Measurements from ENCODE around the gene HYAL2.

Gene HYAL2

GRCh38 chr3:50350527-50351322, 28.2 kb upstream of the HYAL2 start, which contains the start of the genes CYB561D2 and NPRL2:
TSS of gene CYB561D2 (plus strand) at chr3:50350862. CDS start at chr3:50351434, 572 bp downstream.
TSS of gene NPRL2 (minus strand) at chr3:50350775. CDS start at chr3:50350652, 123 bp downstream.
- DNase-seq (ENCODE audit: low read depth): peak; percentile 90

DNA sequence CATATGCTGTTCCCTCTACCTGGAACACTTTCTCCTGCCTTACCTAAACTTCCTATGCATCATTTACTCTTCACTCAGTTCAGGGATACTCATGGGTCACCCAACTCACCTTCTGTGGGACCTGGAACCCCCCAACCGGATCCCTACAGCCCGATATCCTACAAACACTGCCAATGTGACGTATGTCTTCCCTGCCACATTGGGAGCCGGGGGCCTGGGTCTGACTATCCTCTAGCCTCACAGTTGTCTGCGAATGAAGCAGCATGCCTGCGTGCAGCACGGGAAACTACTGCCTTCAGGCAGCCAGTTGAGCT, 27.6 kb upstream of the HYAL2 start:
- no peak for DNase-seq (ENCODE audit: low read depth)

GRCh38 chr3:50347187-50347813, 24.8 kb upstream of the HYAL2 start:
- no peak for DNase-seq (ENCODE audit: low read depth)

- no peak for DNase-seq (ENCODE audit: low read depth)
These were observed 23.2 kb upstream of the HYAL2 start, which contains the start of gene ZMYND10 for GRCh38 chr3:50345586-50346234. TSS of gene ZMYND10 (minus strand) at chr3:50345732. CDS start at chr3:50345579, 153 bp downstream.

DNA sequence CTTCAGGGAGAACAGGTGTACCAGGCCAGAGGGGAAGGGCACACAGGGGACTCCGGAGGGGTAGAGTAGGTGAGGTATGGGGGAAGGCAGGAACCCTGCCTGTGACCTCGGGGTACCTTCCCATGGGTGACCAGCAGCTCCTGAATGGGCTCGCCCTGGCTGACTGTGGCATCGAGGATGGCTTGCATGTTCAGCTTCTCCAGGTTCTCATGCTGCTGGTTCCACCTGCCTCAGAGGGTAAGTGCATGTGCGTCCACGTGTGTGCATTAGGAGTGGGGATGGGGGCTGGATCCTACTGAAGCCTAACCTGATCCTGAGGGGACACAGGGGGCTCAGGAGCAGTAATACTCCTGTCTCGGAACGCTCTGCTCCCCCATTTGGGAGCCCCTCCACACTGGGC, 22.5 kb upstream of the HYAL2 start:
- no peak for DNase-seq (ENCODE audit: low read depth)

- no peak for DNase-seq (ENCODE audit: low read depth)
These were observed 20.5 kb upstream of the HYAL2 start for GRCh38 chr3:50342813-50343633.

DNA sequence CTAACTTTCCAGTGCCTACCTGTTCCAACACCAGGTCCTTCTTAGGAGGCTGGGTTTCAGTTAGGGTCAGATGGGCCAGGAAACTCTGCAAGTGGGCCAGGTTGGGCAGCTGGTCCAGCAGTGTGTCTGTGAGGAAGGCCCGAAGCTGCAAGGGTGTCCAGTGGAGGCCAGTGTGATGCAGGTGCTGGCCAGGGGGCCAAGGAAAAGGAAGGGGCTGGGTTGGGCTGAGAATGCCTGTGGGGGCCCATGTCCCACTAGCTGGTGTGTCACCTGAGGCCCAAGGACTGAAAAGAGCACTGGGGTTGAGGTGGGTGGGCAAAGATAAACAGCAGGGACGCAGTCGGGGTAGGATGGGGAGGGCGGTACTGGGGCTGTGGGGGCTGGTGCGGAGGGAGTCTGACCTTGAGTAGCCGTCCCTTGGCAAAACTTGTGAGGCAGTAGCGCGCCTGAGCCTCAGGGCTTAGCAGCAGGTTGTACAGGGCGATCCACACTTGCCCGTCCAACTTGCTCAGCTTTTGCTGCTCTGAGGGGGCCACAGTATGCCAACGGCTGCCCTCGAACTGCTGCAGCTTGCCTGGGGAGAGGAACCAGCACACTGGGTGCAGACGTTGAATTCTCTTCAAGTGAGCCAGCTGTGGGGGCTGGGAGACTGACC, 19.6 kb upstream of the HYAL2 start:
- no peak for DNase-seq (ENCODE audit: low read depth)

DNA sequence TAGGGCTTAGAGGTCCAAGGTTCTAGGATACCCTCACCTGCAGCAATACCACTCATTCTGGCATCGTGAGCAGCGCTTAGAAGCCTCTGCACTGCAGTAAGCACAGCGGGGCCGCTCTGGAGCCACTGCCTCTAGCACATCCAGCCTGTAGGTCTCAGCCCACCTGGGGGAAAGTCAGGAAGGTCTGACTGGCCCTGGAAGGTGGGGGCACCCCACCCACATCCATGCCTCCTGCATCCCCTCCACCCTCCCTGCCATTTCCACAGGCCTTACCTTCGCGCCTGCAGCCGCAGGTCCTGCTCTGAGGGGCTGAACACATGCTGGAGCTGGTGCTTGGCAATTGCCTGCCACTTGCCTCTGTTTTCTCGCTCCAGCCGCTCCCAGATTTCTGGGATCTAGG, 19.0 kb upstream of the HYAL2 start:
- no peak for DNase-seq (ENCODE audit: low read depth)

- peak; percentile 99 for DNase-seq (ENCODE audit: low read depth)
These were observed 18.1 kb upstream of the HYAL2 start, which contains the start of gene RASSF1 for GRCh38 chr3:50340448-50341329. TSS of gene RASSF1 (minus strand) at chr3:50340836. CDS start at chr3:50340805, 31 bp downstream.

GRCh38 chr3:50340147-50340447, 17.6 kb upstream of the HYAL2 start:
- no peak for DNase-seq (ENCODE audit: low read depth)

GRCh38 chr3:50339485-50340146, 17.1 kb upstream of the HYAL2 start:
- DNase-seq (ENCODE audit: low read depth): no peak

DNA sequence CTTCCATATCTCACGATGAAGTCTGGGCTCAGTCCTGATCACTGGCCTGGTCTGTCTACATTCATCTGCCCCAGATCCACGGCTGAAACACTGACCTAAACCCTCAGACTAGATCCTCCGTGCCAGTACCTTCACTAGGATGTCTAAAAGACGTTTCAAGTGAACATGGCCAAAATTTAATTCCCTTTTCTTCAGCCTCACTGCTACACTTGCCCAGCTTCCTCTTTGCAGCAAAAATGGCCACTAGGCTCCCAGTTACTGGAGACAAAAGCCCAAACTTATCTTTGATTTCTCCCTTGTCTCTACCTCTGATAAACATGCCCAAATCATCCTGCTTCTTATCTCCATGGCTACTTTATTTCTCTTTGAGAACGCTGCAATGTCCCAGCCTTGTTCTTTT, 16.4 kb upstream of the HYAL2 start:
- no peak for DNase-seq (ENCODE audit: low read depth)

DNA sequence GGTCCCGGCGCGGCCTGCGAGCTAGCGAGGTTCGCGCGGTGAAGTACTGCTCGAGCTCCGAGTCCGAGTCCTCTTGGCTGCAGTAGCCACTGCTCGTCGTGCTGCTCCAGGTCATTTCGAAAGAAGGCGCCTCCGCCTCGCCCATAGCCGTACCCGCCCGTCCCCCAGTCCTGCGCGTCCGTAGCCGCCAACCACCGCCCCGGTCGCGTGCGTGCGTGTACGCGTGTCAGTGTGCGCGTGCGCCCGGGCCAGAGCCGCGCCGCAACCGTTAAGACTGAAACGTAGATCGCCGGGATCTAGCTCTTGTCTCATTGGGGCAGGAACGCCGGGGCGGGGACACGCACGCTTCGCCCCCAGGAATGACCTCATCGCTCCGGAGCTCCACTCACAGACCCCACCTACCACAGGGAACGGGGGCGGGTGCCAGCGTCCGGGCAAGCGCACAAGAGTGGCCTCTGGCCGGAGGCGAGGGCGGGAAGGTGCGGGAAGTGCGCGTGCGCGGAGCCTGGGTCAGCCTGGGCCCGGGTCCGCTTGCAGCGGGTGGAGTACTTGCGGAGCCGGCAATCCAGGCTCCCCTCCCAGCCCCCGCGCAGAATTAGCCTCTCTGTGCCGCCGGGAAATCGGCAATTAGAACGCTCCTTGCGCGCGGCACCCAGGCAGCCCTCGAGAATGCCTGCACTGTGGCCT, 14.8 kb upstream of the HYAL2 start:
- DNase-seq (ENCODE audit: low read depth): peak; percentile 96

GRCh38 chr3:50336452-50337174, 14.1 kb upstream of the HYAL2 start:
- DNase-seq (ENCODE audit: low read depth): no peak

DNA sequence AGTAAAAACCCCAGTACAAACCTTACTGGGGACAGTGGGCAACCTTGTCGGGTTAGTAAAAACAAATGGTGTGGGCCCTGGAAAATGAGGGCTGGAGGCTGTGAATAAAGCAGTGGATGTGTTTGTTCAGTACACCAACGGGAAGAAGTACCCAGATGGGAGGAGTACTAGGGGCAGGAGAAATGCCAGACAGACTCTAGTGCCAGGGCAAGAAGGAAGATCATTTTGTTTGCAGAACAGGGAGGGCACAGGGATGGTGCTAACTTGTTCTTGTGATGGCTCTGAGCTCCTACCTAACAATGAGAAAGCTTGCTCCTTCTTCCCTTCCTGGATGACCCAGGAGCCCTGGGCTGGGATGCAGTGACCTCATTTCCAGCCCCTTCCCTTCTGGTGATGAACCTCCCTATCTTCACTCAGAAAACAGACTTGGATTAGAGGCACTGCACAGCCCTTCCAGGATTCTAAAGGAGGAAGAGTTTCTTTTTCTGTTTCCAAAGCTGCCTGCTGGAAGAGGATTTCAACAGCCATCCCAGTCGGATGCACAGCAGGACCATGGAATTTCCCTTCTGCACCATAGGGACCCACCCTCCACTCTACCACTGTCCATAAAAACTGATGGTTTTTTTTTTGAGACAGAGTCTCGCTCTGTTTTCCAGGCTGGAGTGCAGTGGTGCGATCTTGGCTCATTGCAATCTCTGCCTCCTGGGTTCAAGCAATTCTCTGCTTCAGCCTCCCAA, 12.0 kb upstream of the HYAL2 start:
- DNase-seq (ENCODE audit: low read depth): no peak

DNA sequence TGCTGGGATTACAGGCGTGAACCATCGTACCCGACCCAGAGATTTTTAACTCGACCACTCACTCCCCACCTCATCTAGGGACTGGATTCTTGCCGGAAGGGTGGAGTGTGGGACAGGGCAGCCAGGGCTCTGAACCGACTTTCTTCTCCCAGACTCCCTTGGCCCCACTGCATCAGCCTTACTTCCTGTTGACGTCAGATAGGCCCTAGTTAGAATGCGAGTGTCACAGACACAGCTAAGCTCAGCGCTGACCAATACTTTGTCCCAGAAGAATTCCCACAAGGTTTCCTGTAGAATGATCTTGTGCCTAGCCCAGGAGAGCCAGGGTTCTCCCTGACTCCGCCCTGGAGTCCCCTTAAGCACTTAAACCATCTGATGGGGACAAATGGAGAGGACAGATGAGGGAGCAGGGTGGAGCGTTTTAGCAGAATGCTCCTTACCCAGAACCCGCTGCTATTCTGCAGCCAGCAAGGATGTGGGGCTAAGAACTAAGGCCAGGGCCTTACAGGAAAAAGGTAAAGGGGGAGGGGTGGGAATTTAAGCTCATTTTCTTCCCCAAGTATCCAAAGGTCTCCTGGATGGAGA, 11.3 kb upstream of the HYAL2 start:
- no peak for DNase-seq (ENCODE audit: low read depth)

GRCh38 chr3:50331364-50331907, 8.9 kb upstream of the HYAL2 start:
- no peak for DNase-seq (ENCODE audit: low read depth)

All from CMK (cell line).